Stimulated activated effector memory CD8-positive, alpha-beta T cell treated with anti-CD3 and anti-CD28 coated beads, Interleukin-12 subunit alpha, Interleukin-12 subunit beta, amount 100 ng/mL, for 72 hours (primary cell): ENCODE data around the gene PNPLA2.
A peak's percentile ranks its signal among the peaks of the same experiment; 100 is the strongest.

Experiments
- ATAC-seq: fragments of 150-1000 bp; cut with Tn5 transposase; 2 replicates; pipeline ENCODE4 v1.10.0; 2021
- DNase-seq, 2 donors: peaks; one replicate each; pipeline ENCODE4 v3.0.0; 2021 to 2022; ENCODE audit warnings: low spot score in 2 of 2
- H3K27ac Mint-ChIP-seq: one replicate; pipeline ENCODE4 v1.8.0; 2022; ENCODE audit warnings: mild to moderate bottlenecking, mixed read lengths
- H3K36me3 Mint-ChIP-seq: one replicate; pipeline ENCODE4 v1.8.0; 2022; ENCODE audit warnings: mild to moderate bottlenecking, mixed read lengths
- H3K4me1 Mint-ChIP-seq: one replicate; pipeline ENCODE4 v1.8.0; 2022; ENCODE audit warnings: mixed read lengths
- H3K4me3 Mint-ChIP-seq: one replicate; pipeline ENCODE4 v1.8.0; 2022; ENCODE audit warnings: mild to moderate bottlenecking, mixed read lengths
- H3K9me3 Mint-ChIP-seq: one replicate; pipeline ENCODE4 v1.8.0; 2022; ENCODE audit warnings: mixed read lengths

The PNPLA2 gene

GRCh38 chr11:818396-819128 is at the start of gene PNPLA2:
Gene PNPLA2 (plus strand): TSS chr11:818914. CDS start chr11:819719, 805 bp downstream.
- Mint-ChIP-seq H3K4me1 (peaks cover 13% of the 10 kb centered on the region), H3K36me3 (peaks cover 51% of the 10 kb centered on the region), H3K4me3 (peak within 1 kb of the TSS; percentile 76), H3K9me3 (no peaks in the 10 kb centered on the region), H3K27ac (peak within 1 kb of the TSS; percentile 83)
- DNase-seq (no peak), ATAC-seq (no peak)

- DNase-seq, result no peak
- Mint-ChIP-seq H3K36me3 (peaks cover 70% of the 10 kb centered on the region), H3K9me3 (no peaks in the 10 kb centered on the region), H3K4me3 (no peak overlapping the region), H3K4me1 (peaks cover 18% of the 10 kb centered on the region), H3K27ac (no peak overlapping the region)
- ATAC-seq, result no peak
Observed at GRCh38 chr11:769887-770641, 48.6 kb upstream of the PNPLA2 start.

GRCh38 chr11:770642-771616 is 47.8 kb upstream of the PNPLA2 start:
- Mint-ChIP-seq H3K36me3 (peaks cover 69% of the 10 kb centered on the region), H3K4me1 (peaks cover 25% of the 10 kb centered on the region), H3K9me3 (no peaks in the 10 kb centered on the region), H3K4me3 (no peak overlapping the region), H3K27ac (no peak overlapping the region)
- ATAC-seq, result no peak
- DNase-seq, result no peak

- no peaks in the 10 kb centered on the region for H3K9me3 Mint-ChIP-seq
- no peak for DNase-seq
- H3K36me3 Mint-ChIP-seq, result peaks cover 67% of the 10 kb centered on the region
- no peak overlapping the region for H3K27ac Mint-ChIP-seq
- no peak overlapping the region for H3K4me3 Mint-ChIP-seq
- peaks cover 22% of the 10 kb centered on the region for H3K4me1 Mint-ChIP-seq
- ATAC-seq, result no peak
Observed at GRCh38 chr11:771617-772204, 47.0 kb upstream of the PNPLA2 start.

- Mint-ChIP-seq H3K36me3 (peaks cover 58% of the 10 kb centered on the region), H3K4me1 (peaks cover 20% of the 10 kb centered on the region), H3K27ac (no peak overlapping the region), H3K4me3 (no peak overlapping the region), H3K9me3 (no peaks in the 10 kb centered on the region)
- DNase-seq, result no peak
- ATAC-seq, result no peak
Observed at GRCh38 chr11:772429-773390, 46.0 kb upstream of the PNPLA2 start.

- Mint-ChIP-seq H3K27ac (no peak overlapping the region), H3K36me3 (peaks cover 53% of the 10 kb centered on the region), H3K4me1 (peaks cover 20% of the 10 kb centered on the region), H3K9me3 (no peaks in the 10 kb centered on the region), H3K4me3 (no peak overlapping the region)
- ATAC-seq (no peak), DNase-seq (no peak)
Observed at GRCh38 chr11:773425-773824, 45.3 kb upstream of the PNPLA2 start.

GRCh38 chr11:773830-774229 is 44.9 kb upstream of the PNPLA2 start:
- Mint-ChIP-seq H3K36me3 (peaks cover 52% of the 10 kb centered on the region), H3K4me1 (peaks cover 20% of the 10 kb centered on the region)

GRCh38 chr11:774873-775592 is 43.7 kb upstream of the PNPLA2 start:
- ATAC-seq (no peak), DNase-seq (no peak)
- peak overlapping the region; percentile 76 for H3K4me3 Mint-ChIP-seq
- no peaks in the 10 kb centered on the region for H3K9me3 Mint-ChIP-seq
- H3K4me1 Mint-ChIP-seq, result peaks cover 20% of the 10 kb centered on the region
- H3K27ac Mint-ChIP-seq, result peak overlapping the region; percentile 78
- H3K36me3 Mint-ChIP-seq, result peaks cover 40% of the 10 kb centered on the region

More at GRCh38 chr11:773830-774229, 44.9 kb upstream of the PNPLA2 start:
- H3K9me3 Mint-ChIP-seq, result no peaks in the 10 kb centered on the region
- ATAC-seq (no peak), DNase-seq (no peak)
- H3K4me3 Mint-ChIP-seq, result no peak overlapping the region
- H3K27ac Mint-ChIP-seq, result no peak overlapping the region

- no peak for ATAC-seq
- Mint-ChIP-seq H3K9me3 (no peaks in the 10 kb centered on the region), H3K4me3 (peak overlapping the region; percentile 76), H3K4me1 (peaks cover 20% of the 10 kb centered on the region), H3K27ac (peak overlapping the region; percentile 78), H3K36me3 (peaks cover 34% of the 10 kb centered on the region)
- DNase-seq, result no peak
Observed at GRCh38 chr11:776263-776560, 42.5 kb upstream of the PNPLA2 start.

GRCh38 chr11:776561-777287 is 42.0 kb upstream of the PNPLA2 start:
- Mint-ChIP-seq H3K4me1 (peaks cover 20% of the 10 kb centered on the region), H3K27ac (peak overlapping the region; percentile 78), H3K36me3 (peaks cover 34% of the 10 kb centered on the region), H3K9me3 (no peaks in the 10 kb centered on the region), H3K4me3 (peak overlapping the region; percentile 76)
- DNase-seq (peak in 1 of 2 donors; percentile 72), ATAC-seq (peak; percentile 55)

- H3K36me3 Mint-ChIP-seq, result peaks cover 34% of the 10 kb centered on the region
Observed at GRCh38 chr11:777288-778255, 41.1 kb upstream of the PNPLA2 start, which contains the start of gene GATD1. Gene GATD1 (minus strand): TSS chr11:777487. CDS start chr11:777462, 25 bp downstream.

More at GRCh38 chr11:777288-778255, 41.1 kb upstream of the PNPLA2 start, which contains the start of gene GATD1:
- ATAC-seq, result peak; percentile 88
- Mint-ChIP-seq H3K9me3 (no peaks in the 10 kb centered on the region), H3K4me1 (peaks cover 20% of the 10 kb centered on the region), H3K27ac (peak within 1 kb of the TSS; percentile 78), H3K4me3 (peak within 1 kb of the TSS; percentile 76)
- peak; percentile 96 to 98 for DNase-seq
